SK-N-MC (cell line): Measurements from ENCODE around the gene CD2BP2.
"Not testable (repeated sequence)": the region's sequence is repeated elsewhere in the genome, so short reads cannot be mapped to it uniquely, and the experiment has no call there.

Experiments used
- DNase-seq: peaks from one replicate; pipeline ENCODE4 v3.0.0-alpha.2; 2011; ENCODE audit warnings: low read depth, low spot score
- H3K27ac ChIP-seq: fragments of 200-600 bp; sonication (generic); 2 replicates; pipeline ENCODE4 v1.5.1; 2016; ENCODE audit warnings: mixed run types
- H3K36me3 ChIP-seq: fragments of 200-600 bp; sonication (generic); 2 replicates; pipeline ENCODE4 v1.6.1; 2017; ENCODE audit warnings: antibody characterized with exemption, low read length, mixed read lengths; ENCODE audit not compliant: insufficient read depth
- H3K4me3 ChIP-seq: fragments of 200-600 bp; sonication (generic); 2 replicates; pipeline ENCODE4 v1.5.1; 2016
- H3K9ac ChIP-seq: fragments of 200-600 bp; sonication (generic); 2 replicates; pipeline ENCODE4 v1.8.0; 2017; ENCODE audit warnings: mixed run types, mixed read lengths; ENCODE audit not compliant: insufficient read length
- H3K9me3 ChIP-seq: fragments of 200-600 bp; sonication (generic); 2 replicates; pipeline ENCODE4 v1.6.1; 2017; ENCODE audit warnings: low read depth, mild to moderate bottlenecking, antibody characterized with exemption, low read length, moderate library complexity, mixed read lengths
- EZH2 ChIP-seq: fragments of 200-600 bp; sonication (generic); IDR thresholded peaks from one replicate; pipeline ENCODE4 v1.6.1; 2017; ENCODE audit warnings: antibody characterized with exemption
- FOXP2 ChIP-seq: optimal IDR thresholded peaks from 2 replicates; pipeline ENCODE3; 2011; ENCODE audit warnings: mild to moderate bottlenecking, moderate library complexity; ENCODE audit not compliant: insufficient read depth; ENCODE audit errors: extremely low read length, control extremely low read depth
- POLR2AphosphoS5 ChIP-seq: IDR thresholded peaks from 2 replicates; pipeline ENCODE4 v1.6.1; 2012; ENCODE audit warnings: mild to moderate bottlenecking, low read depth, low read length, borderline replicate concordance

Gene CD2BP2

GRCh38 chr16:30351586-30352419, 3.3 kb downstream of the CD2BP2 start:
- DNase-seq: no peak
- H3K9ac ChIP-seq: no peak overlapping the region
- H3K9me3 ChIP-seq: no peaks in the 10 kb centered on the region
- no peak for TF ChIP-seq POLR2AphosphoS5
- H3K27ac ChIP-seq: no peak overlapping the region
- H3K4me3 ChIP-seq: no peak overlapping the region
- peaks cover 31% of the 10 kb centered on the region; the same call in 1 of the 2 replicates for H3K36me3 ChIP-seq

- no peak overlapping the region for H3K4me3 ChIP-seq
- H3K9ac ChIP-seq: no peak overlapping the region
- no peaks in the 10 kb centered on the region for H3K9me3 ChIP-seq
- TF ChIP-seq EZH2 (no peak), FOXP2 (no peak), POLR2AphosphoS5 (no peak)
- H3K27ac ChIP-seq: no peak overlapping the region
- DNase-seq: no peak
- peaks cover 31% of the 10 kb centered on the region; the same call in 1 of the 2 replicates for H3K36me3 ChIP-seq
These were observed 4.1 kb downstream of the CD2BP2 start for GRCh38 chr16:30351001-30351441.

DNA sequence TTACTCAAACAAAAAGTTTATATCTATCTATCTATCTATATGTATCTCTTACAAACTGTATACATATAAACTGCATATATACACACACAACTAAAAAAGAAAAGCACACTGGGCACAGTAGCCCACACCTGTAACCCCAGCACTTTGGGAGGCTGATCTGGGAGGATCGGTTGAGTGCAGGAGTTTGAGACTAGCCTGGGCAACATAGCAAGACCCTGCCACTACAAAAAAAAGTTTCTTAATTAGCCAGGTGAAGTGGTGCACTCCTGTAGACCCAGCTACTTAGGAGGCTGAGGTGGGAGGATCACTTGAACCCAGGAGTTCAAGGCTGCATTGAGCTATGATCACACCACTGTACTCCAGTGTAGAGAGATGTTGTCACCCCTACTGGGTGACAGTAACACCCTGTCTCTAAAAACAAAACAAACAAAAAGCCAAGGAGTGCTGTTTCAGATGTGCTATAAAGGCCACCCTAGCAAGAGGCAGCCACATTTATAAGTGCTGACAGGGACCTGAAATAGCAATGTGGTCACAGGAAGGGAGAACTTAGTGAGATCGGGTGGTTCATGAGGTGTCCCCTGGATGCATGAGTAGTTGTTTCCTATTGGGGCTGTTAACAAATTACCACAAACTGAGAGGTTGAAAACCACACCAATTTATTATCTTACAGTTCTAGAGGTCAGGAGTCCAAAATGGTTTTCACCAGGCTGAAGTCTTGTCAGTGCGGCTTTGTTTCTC, 4.8 kb downstream of the CD2BP2 start:
- TF ChIP-seq FOXP2: no peak
- TF ChIP-seq POLR2AphosphoS5: no peak
- no peak for TF ChIP-seq EZH2
- no peak overlapping the region for H3K27ac ChIP-seq
- no peaks in the 10 kb centered on the region for H3K9me3 ChIP-seq
- H3K36me3 ChIP-seq: peaks cover 31% of the 10 kb centered on the region; the same call in 1 of the 2 replicates
- no peak for DNase-seq
- H3K9ac ChIP-seq: no peak overlapping the region
- no peak overlapping the region for H3K4me3 ChIP-seq

DNA sequence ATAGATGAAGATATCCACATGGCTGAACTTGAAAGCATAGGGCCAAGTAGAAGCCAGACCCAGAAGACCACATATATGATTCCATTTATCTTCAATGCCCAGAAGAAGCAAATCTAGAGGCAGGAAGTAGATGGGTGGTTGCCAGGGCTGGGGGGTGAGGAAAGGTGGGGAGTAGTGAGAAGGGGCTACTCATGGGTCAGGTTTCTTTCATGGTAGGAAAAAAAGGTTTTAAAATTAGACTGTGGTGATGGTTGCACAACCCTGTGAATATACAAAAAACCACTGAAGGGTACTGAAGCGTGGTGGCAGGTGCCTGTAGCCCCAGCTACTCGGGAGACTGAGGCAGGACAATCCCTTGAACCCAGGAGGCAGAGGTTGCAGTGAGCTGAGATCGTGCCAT, 5.4 kb downstream of the CD2BP2 start:
- Histone ChIP-seq H3K4me3 (no peak overlapping the region), H3K27ac (no peak overlapping the region), H3K9me3 (no peaks in the 10 kb centered on the region), H3K36me3 (peaks cover 31% of the 10 kb centered on the region; the same call in 1 of the 2 replicates), H3K9ac (no peak overlapping the region)
- DNase-seq: no peak
- no peak for TF ChIP-seq EZH2
- TF ChIP-seq POLR2AphosphoS5: no peak
- no peak for TF ChIP-seq FOXP2

- H3K4me3 ChIP-seq: no peak overlapping the region
- peaks cover 30% of the 10 kb centered on the region; the same call in 1 of the 2 replicates for H3K36me3 ChIP-seq
- TF ChIP-seq EZH2 (no peak), POLR2AphosphoS5 (no peak)
- DNase-seq: no peak
- H3K9me3 ChIP-seq: no peaks in the 10 kb centered on the region
- no peak overlapping the region for H3K9ac ChIP-seq
- H3K27ac ChIP-seq: no peak overlapping the region
These were observed 6.2 kb downstream of the CD2BP2 start for GRCh38 chr16:30348929-30349328.

DNA sequence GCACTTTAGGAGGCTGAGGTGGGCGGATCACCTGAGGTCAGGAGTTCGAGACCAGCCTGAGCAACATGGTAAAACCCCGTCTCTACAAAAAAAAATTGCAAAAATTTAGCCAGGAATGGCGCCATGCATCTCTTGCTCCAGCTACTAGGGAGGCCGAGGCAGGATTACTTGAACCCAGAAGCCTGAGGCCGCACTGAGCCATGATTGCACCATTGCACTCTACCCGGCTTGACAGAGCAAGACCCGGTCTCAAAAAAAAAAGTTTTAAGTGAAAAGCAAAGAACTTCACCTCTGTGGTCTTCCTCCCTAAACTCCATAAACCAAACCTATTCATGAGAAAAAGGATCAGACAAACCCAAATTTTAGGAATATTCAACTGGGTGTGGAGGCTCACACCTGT, 7.0 kb downstream of the CD2BP2 start:
- TF ChIP-seq POLR2AphosphoS5: no peak
- no peak for TF ChIP-seq EZH2
- TF ChIP-seq FOXP2: no peak
- no peak overlapping the region for H3K4me3 ChIP-seq
- H3K9ac ChIP-seq: no peak overlapping the region
- DNase-seq: no peak
- H3K9me3 ChIP-seq: no peaks in the 10 kb centered on the region
- no peak overlapping the region for H3K27ac ChIP-seq
- H3K36me3 ChIP-seq: peaks cover 27% of the 10 kb centered on the region; the same call in 1 of the 2 replicates

DNA sequence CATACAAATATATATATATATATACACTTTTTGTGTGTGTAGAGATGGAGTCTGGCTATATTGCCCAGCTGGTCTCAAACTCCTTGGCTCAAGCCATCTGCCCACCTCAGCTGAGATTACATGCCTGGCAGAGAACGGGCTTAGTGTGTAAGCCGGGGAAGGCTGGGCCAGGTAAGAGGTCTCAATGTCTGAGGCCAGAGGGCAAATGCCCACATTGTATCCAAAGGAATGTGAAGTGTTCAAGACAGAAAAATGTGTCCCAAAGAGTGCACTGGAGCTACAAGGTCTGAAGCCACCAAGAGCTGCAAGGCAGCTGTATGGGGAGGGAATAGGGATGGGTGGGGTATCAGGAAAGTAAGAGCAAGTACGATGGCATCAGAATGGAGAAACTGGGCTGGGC, 8.8 kb downstream of the CD2BP2 start:
- TF ChIP-seq POLR2AphosphoS5 (no peak), FOXP2 (no peak), EZH2 (no peak)
- Histone ChIP-seq H3K9me3 (no peaks in the 10 kb centered on the region), H3K36me3 (peaks cover 10% of the 10 kb centered on the region; the same call in 1 of the 2 replicates), H3K4me3 (no peak overlapping the region), H3K9ac (no peak overlapping the region), H3K27ac (no peak overlapping the region)
- no peak for DNase-seq

GRCh38 chr16:30343491-30343820, 11.7 kb downstream of the CD2BP2 start:
- not testable (repeated sequence) for H3K36me3 ChIP-seq, DNase-seq, H3K9me3 ChIP-seq, H3K4me3 ChIP-seq, H3K9ac ChIP-seq, H3K27ac ChIP-seq

DNA sequence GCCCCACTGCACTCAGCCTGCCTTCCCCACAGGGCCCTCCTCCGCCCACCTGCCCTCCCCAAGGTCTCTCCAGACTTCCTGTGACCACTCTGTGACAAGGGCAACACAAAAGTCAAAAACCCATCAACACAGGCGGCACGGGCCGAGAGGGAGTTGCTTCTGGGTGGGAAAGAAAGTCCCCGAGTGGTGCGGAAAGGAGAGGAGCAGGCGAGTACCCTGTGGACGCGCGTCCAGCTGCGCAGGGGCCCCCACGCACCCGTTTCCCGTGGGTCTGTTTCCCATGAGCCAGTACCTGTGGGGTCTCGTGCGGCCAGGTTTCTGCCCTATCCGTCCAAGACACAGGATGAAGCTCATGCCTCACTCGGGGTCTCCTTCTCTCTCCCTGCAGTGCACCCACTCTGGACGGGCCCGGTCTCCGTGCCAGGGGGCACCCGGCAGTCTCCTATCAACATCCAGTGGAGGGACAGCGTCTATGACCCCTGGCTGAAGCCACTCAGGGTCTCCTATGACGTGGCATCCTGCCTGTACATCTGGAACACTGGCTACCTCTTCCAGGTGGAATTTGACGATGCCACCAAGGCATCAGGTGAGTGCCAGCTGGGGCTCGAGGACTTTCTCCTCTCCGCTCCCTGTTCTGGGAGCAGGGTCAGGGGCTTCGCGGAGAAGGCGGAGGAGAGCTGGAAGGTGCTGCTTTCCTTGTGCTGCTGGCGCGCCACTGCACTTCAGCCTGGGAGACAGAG, 12.2 kb downstream of the CD2BP2 start:
- Histone ChIP-seq H3K36me3 (no peaks in the 10 kb centered on the region), H3K9me3 (no peaks in the 10 kb centered on the region), H3K4me3 (no peak overlapping the region), H3K27ac (no peak overlapping the region), H3K9ac (no peak overlapping the region)
- no peak for DNase-seq
- TF ChIP-seq EZH2: no peak
- TF ChIP-seq FOXP2: no peak
- TF ChIP-seq POLR2AphosphoS5: no peak

DNA sequence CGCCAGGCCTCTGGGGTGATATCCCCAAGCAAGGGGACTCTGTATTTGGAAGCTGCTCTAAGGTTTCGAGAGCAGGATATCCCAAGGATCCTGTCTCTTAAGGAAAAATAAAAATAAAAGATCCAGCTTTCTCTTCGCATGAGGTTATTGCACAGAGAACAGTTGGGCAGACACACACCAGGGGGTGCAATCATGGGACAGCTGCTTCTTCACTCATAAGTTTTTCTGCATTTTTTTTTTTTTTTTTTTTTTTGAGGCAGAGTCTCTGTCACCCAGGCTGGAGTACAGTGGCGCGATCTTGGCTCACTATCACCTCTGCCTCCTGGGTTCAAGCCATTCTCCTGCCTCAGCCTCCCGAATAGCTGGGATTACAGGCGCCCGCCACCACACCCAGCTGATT, 13.1 kb downstream of the CD2BP2 start:
- not testable (repeated sequence) for H3K27ac ChIP-seq, H3K9ac ChIP-seq, H3K9me3 ChIP-seq, H3K4me3 ChIP-seq, DNase-seq, H3K36me3 ChIP-seq
